HG03060 (cell line): ENCODE results near the gene VWA5B1.

Experiments
- ATAC-seq: cut with Tn5 transposase; IDR thresholded peaks from one replicate; pipeline ENCODE4 v1.9.1; 2021; ENCODE audit warnings: low read depth, moderate number of reproducible peaks; ENCODE audit not compliant: unreplicated experiment

VWA5B1 gene

GRCh38 chr1:20343149-20343937 lies 52.7 kb downstream of the VWA5B1 start:
- no peak for ATAC-seq

GRCh38 chr1:20343938-20344302 lies 53.2 kb downstream of the VWA5B1 start:
- no peak for ATAC-seq

GRCh38 chr1:20344738-20345137 lies 54.1 kb downstream of the VWA5B1 start:
- no peak for ATAC-seq

- ATAC-seq = no peak
Measured at GRCh38 chr1:20345419-20345818, 54.7 kb downstream of the VWA5B1 start.

GRCh38 chr1:20346433-20346832 lies 55.8 kb downstream of the VWA5B1 start:
- no peak for ATAC-seq

- ATAC-seq = no peak
Measured at GRCh38 chr1:20347699-20348098, 57.0 kb downstream of the VWA5B1 start.

GRCh38 chr1:20348326-20348915 lies 57.7 kb downstream of the VWA5B1 start:
- no peak for ATAC-seq

- ATAC-seq = no peak
Measured at GRCh38 chr1:20349561-20349960, 58.9 kb downstream of the VWA5B1 start.

- no peak for ATAC-seq
Measured at GRCh38 chr1:20349971-20350370, 59.3 kb downstream of the VWA5B1 start.

- ATAC-seq = no peak
Measured at GRCh38 chr1:20350421-20350820, 59.7 kb downstream of the VWA5B1 start.

- no peak for ATAC-seq
Measured at GRCh38 chr1:20351911-20352701, 61.4 kb downstream of the VWA5B1 start.

- no peak for ATAC-seq
Measured at GRCh38 chr1:20353836-20354235, 63.2 kb downstream of the VWA5B1 start.

- no peak for ATAC-seq
Measured at GRCh38 chr1:20354610-20355009, 63.9 kb downstream of the VWA5B1 start.

- ATAC-seq = no peak
Measured at GRCh38 chr1:20355101-20355827, 64.6 kb downstream of the VWA5B1 start.

- ATAC-seq = no peak
Measured at GRCh38 chr1:20355828-20356735, 65.4 kb downstream of the VWA5B1 start.

GRCh38 chr1:20356850-20357459 lies 66.3 kb downstream of the VWA5B1 start:
- ATAC-seq = no peak

- ATAC-seq = no peak
Measured at GRCh38 chr1:20357796-20358195, 67.1 kb downstream of the VWA5B1 start.

GRCh38 chr1:20358761-20359263 lies 68.1 kb downstream of the VWA5B1 start:
- no peak for ATAC-seq
